Natural killer cell (primary cell): ENCODE data around the gene ETFB. TPM values are rescaled to one million over a fixed set of nuclear protein-coding genes. Genes with fewer than 3 reads are reported as not detected.

Experiments used
- ATAC-seq, 3 donors: fragments of 150-1000 bp in 2 of 3; fragments of 200-7000 bp in 1 of 3; cut with Tn5 transposase; 1 replicate in 1 of 3; 2 replicates in 2 of 3; pipeline ENCODE4 v1.10.0; 2021; ENCODE audit warnings: mild to moderate bottlenecking in 2 of 3, moderate library complexity in 2 of 3
- DNase-seq, 2 donors: peaks; one replicate each; pipeline versions ENCODE4 v3.0.0 to v3.0.0-alpha.2; 2013 to 2021; ENCODE audit warnings: mixed read lengths in 1 of 2
- H3K27ac ChIP-seq: one replicate; pipeline ENCODE4 v1.5.1; 2013; ENCODE audit warnings: mild to moderate bottlenecking, low read length
- H3K27me3 ChIP-seq: one replicate; pipeline ENCODE4 v1.6.1; 2013; ENCODE audit warnings: low read length; ENCODE audit not compliant: control insufficient read depth, insufficient read depth
- H3K36me3 ChIP-seq: one replicate; pipeline ENCODE4 v1.6.1; 2013; ENCODE audit warnings: low read length; ENCODE audit not compliant: control insufficient read depth, insufficient read depth
- H3K4me1 ChIP-seq: one replicate; pipeline ENCODE4 v1.6.1; 2013; ENCODE audit warnings: low read length; ENCODE audit not compliant: control insufficient read depth, insufficient read depth
- H3K4me3 ChIP-seq: one replicate; pipeline ENCODE4 v1.5.1; 2013; ENCODE audit warnings: low read length
- H3K9me3 ChIP-seq: one replicate; pipeline ENCODE4 v1.6.1; 2013; ENCODE audit warnings: low read length; ENCODE audit not compliant: control insufficient read depth, insufficient read depth
- H3K27ac Mint-ChIP-seq, 2 donors: one replicate each; pipeline ENCODE4 v1.8.0; 2022; ENCODE audit warnings: mild to moderate bottlenecking in 2 of 2, mixed read lengths in 2 of 2, moderate library complexity in 1 of 2
- H3K27me3 Mint-ChIP-seq, 2 donors: one replicate each; pipeline ENCODE4 v1.8.0; 2022; ENCODE audit warnings: low read depth in 2 of 2, mixed read lengths in 2 of 2
- H3K36me3 Mint-ChIP-seq: one replicate; pipeline ENCODE4 v1.8.0; 2022; ENCODE audit warnings: mixed read lengths
- H3K4me1 Mint-ChIP-seq, 2 donors: one replicate each; pipeline ENCODE4 v1.8.0; 2022; ENCODE audit warnings: mixed read lengths in 2 of 2
- H3K4me3 Mint-ChIP-seq: one replicate; pipeline ENCODE4 v1.8.0; 2022; ENCODE audit warnings: mild to moderate bottlenecking, moderate library complexity, mixed read lengths
- H3K9me3 Mint-ChIP-seq, 2 donors: one replicate each; pipeline ENCODE4 v1.8.0; 2022; ENCODE audit warnings: mixed read lengths in 2 of 2
- WGBS: methylation state at CpG from one replicate; pipeline ENCODE4 v1.1.7; 2013; ENCODE audit warnings: missing lambda C conversion rate; ENCODE audit not compliant: insufficient coverage; 5-methylcytosine and 5-hydroxymethylcytosine counted together
- intact Hi-C: fragments of 100-400 bp; cut with micrococcal nuclease; formaldehyde crosslinking; loops from one replicate; pipeline ENCODE4 v1.14.2; 2022
- total RNA-seq, 4 donors: library from RNA; stranded (reverse); fragments of 120-200 nt in 1 of 4; gene quantifications; one replicate each; pipeline versions ENCODE4 v1.2.3 to v1.2.4, GENCODE V29; 2013 to 2022
- TF ChIP-seq, protein P1 (sequence below): fragments of 200-600 bp; IDR thresholded peaks from one replicate; pipeline ENCODE4 v1.8.0; 2022; ENCODE audit warnings: antibody characterized with exemption

Gene ETFB
- total RNA-seq, 3 donors from 2014 or later (not counting 1 experiment from before 2014, with no cell fraction given): 44.9 to 60.1 (median 55.0) TPM

DNA sequence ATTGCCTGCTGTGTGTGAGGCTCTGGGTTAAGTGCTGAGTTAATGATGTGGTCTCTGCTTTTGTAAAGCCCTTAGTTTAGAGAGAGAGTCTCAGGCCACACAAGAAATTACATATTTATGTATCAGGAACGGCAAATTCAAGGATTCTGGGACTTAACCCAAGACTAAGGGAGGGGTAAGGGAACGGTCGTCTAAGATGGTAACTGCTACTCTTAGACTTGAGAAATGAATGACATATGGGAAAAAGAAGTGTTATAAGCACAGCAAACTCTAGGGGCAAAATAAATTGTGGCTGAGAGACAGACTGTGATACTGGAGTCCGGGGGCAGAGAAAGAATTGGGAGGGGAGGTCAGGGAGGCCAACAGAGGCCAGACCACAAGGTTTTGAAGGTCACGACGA, 34.5 kb downstream of the ETFB start:
- H3K27ac Mint-ChIP-seq: no peak overlapping the region
- H3K4me3 Mint-ChIP-seq: no peak overlapping the region
- no peaks in the 10 kb centered on the region for H3K36me3 Mint-ChIP-seq
- H3K9me3 Mint-ChIP-seq: no peaks in the 10 kb centered on the region
- H3K27me3 Mint-ChIP-seq: peaks cover 25 to 26% of the 10 kb centered on the region in 2 donors
- H3K36me3 ChIP-seq: no peaks in the 10 kb centered on the region
- ATAC-seq: no peak
- peaks cover 15% of the 10 kb centered on the region for H3K27me3 ChIP-seq
- no peaks in the 10 kb centered on the region for H3K9me3 ChIP-seq
- H3K27ac ChIP-seq: no peak overlapping the region
- peaks cover 9 to 17% of the 10 kb centered on the region in 2 donors for H3K4me1 Mint-ChIP-seq
- WGBS: 89% methylated on average over 6 of the region's 6 CpGs
- peaks cover 19% of the 10 kb centered on the region for H3K4me1 ChIP-seq
- intact Hi-C loops: no loop called here
- DNase-seq: no peak
- TF ChIP-seq, protein P1, sequence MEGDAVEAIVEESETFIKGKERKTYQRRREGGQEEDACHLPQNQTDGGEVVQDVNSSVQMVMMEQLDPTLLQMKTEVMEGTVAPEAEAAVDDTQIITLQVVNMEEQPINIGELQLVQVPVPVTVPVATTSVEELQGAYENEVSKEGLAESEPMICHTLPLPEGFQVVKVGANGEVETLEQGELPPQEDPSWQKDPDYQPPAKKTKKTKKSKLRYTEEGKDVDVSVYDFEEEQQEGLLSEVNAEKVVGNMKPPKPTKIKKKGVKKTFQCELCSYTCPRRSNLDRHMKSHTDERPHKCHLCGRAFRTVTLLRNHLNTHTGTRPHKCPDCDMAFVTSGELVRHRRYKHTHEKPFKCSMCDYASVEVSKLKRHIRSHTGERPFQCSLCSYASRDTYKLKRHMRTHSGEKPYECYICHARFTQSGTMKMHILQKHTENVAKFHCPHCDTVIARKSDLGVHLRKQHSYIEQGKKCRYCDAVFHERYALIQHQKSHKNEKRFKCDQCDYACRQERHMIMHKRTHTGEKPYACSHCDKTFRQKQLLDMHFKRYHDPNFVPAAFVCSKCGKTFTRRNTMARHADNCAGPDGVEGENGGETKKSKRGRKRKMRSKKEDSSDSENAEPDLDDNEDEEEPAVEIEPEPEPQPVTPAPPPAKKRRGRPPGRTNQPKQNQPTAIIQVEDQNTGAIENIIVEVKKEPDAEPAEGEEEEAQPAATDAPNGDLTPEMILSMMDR: no peak
- H3K4me3 ChIP-seq: no peak overlapping the region

DNA sequence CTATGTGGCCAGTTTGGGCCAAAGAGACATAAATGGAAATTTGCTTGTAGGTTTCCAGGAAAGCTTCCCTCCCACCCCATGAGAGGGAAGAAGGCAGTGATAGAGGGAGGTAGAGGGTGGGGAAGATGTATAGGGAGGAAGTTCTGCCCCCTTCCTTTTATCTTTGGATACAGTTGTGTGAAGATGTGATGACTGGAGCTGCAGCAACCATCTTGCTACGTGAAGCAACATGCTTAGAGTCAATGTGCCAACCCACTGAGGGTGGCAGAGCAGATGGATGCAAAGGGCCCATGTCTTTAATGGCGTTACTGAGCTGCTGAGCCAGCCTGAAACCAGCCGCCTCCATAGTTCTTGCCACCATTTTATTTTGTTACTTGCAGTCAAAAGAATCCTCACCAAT, 35.0 kb downstream of the ETFB start:
- Mint-ChIP-seq H3K27ac (no peak overlapping the region), H3K4me1 (peaks cover 9 to 17% of the 10 kb centered on the region in 2 donors), H3K27me3 (peaks cover 26 to 28% of the 10 kb centered on the region in 2 donors), H3K4me3 (no peak overlapping the region), H3K9me3 (no peaks in the 10 kb centered on the region), H3K36me3 (no peaks in the 10 kb centered on the region)
- H3K4me1 ChIP-seq: peaks cover 20% of the 10 kb centered on the region
- TF ChIP-seq, protein P1: no peak
- peaks cover 17% of the 10 kb centered on the region for H3K27me3 ChIP-seq
- no peaks in the 10 kb centered on the region for H3K36me3 ChIP-seq
- H3K4me3 ChIP-seq: no peak overlapping the region
- no peaks in the 10 kb centered on the region for H3K9me3 ChIP-seq
- H3K27ac ChIP-seq: no peak overlapping the region
- WGBS: 81% methylated on average over 3 of the region's 3 CpGs
- no peak for ATAC-seq
- DNase-seq: no peak
- intact Hi-C loops: no loop called here

DNA sequence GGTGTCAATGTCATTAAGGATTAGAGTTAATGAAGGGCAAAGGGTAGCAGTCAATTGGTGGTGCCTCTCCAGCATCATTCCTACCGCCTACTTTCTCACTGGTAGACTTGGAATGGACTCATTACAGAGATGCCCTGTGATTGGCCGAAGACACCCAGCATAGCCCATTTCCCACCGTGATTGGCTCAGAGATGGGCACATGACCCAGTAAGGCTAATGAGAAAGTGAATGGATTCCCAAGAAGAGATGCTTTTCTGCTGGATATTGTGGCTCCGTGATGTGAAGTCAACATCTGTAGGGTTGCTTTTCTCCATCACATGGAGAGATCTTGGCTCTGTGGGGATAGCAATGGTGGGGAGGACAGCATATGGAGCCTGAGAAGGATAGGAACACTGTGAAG, 35.8 kb downstream of the ETFB start:
- Histone ChIP-seq H3K4me3 (no peak overlapping the region), H3K36me3 (no peaks in the 10 kb centered on the region), H3K27me3 (peaks cover 20% of the 10 kb centered on the region), H3K4me1 (peaks cover 20% of the 10 kb centered on the region), H3K9me3 (no peaks in the 10 kb centered on the region), H3K27ac (no peak overlapping the region)
- WGBS: 97% methylated on average over 4 of the region's 4 CpGs
- Mint-ChIP-seq H3K27me3 (peaks cover 26 to 33% of the 10 kb centered on the region in 2 donors), H3K4me3 (no peak overlapping the region), H3K9me3 (no peaks in the 10 kb centered on the region), H3K36me3 (no peaks in the 10 kb centered on the region), H3K27ac (no peak overlapping the region), H3K4me1 (peaks cover 9 to 22% of the 10 kb centered on the region in 2 donors)
- ATAC-seq: no peak
- intact Hi-C loops: no loop called here
- TF ChIP-seq, protein P1: no peak
- no peak for DNase-seq

DNA sequence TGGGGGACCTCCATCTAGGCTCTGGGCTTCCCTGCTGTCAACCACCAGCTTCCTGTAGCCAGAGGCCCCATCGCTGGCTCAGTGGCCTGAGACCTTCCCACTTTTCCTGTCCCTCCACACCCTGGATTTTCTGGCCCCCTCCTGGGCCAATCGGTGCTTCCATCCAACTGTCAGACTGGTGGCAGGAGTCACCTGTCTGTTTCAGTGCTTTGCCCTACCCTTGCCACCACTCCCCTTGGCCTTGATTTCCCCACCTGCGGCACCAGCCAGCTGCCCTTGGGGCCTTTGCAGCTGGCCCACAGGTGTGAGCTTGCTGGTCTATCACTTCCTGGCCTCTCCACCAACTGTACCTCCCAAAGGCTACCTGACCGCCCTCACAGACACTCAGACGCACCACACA, 36.8 kb downstream of the ETFB start:
- 79% methylated on average over 5 of the region's 5 CpGs for WGBS
- H3K27me3 ChIP-seq: peaks cover 20% of the 10 kb centered on the region

More for the DNA sequence above, 36.8 kb downstream of the ETFB start:
- Mint-ChIP-seq H3K4me1 (peaks cover 9 to 22% of the 10 kb centered on the region in 2 donors), H3K27ac (no peak overlapping the region), H3K27me3 (peaks cover 28 to 30% of the 10 kb centered on the region in 2 donors), H3K9me3 (no peaks in the 10 kb centered on the region), H3K36me3 (no peaks in the 10 kb centered on the region), H3K4me3 (no peak overlapping the region)
- intact Hi-C loops: no loop called here
- ATAC-seq: no peak
- TF ChIP-seq, protein P1: no peak
- DNase-seq: no peak
- peaks cover 20% of the 10 kb centered on the region for H3K4me1 ChIP-seq
- no peak overlapping the region for H3K4me3 ChIP-seq
- H3K36me3 ChIP-seq: no peaks in the 10 kb centered on the region
- H3K27ac ChIP-seq: no peak overlapping the region
- H3K9me3 ChIP-seq: no peaks in the 10 kb centered on the region
